AG09309 (cell line): ENCODE measurements around the gene ANTXR1.

ENCODE experiments used
- DNase-seq: peaks from one replicate; pipeline ENCODE4 v3.0.0-alpha.2; 2010; ENCODE audit warnings: low read depth
- H3K4me3 ChIP-seq: 2 replicates; pipeline ENCODE4 v1.5.1; 2011; ENCODE audit warnings: mild to moderate bottlenecking, low read depth, low read length, moderate library complexity; ENCODE audit not compliant: control insufficient read depth
- TF ChIP-seq, protein P1 (sequence below): IDR thresholded peaks from 2 replicates; pipeline ENCODE4 v1.5.1; 2011; ENCODE audit warnings: mild to moderate bottlenecking, low read depth, low read length, inconsistent platforms; ENCODE audit not compliant: insufficient read depth, control insufficient read depth; ENCODE audit errors: missing control alignments

Gene ANTXR1

GRCh38 chr2:68974251-68974650 is 38.7 kb upstream of the ANTXR1 start, which contains the start of gene GKN1:
GKN1 (plus strand) TSS chr2:68974636; CDS start chr2:68974678, 42 bp downstream.
- no peak for DNase-seq
- no peak within 1 kb of the TSS for H3K4me3 ChIP-seq
- TF ChIP-seq, protein P1, sequence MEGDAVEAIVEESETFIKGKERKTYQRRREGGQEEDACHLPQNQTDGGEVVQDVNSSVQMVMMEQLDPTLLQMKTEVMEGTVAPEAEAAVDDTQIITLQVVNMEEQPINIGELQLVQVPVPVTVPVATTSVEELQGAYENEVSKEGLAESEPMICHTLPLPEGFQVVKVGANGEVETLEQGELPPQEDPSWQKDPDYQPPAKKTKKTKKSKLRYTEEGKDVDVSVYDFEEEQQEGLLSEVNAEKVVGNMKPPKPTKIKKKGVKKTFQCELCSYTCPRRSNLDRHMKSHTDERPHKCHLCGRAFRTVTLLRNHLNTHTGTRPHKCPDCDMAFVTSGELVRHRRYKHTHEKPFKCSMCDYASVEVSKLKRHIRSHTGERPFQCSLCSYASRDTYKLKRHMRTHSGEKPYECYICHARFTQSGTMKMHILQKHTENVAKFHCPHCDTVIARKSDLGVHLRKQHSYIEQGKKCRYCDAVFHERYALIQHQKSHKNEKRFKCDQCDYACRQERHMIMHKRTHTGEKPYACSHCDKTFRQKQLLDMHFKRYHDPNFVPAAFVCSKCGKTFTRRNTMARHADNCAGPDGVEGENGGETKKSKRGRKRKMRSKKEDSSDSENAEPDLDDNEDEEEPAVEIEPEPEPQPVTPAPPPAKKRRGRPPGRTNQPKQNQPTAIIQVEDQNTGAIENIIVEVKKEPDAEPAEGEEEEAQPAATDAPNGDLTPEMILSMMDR: no peak

GRCh38 chr2:68974946-68975665 is 37.9 kb upstream of the ANTXR1 start:
- H3K4me3 ChIP-seq: no peak overlapping the region
- TF ChIP-seq, protein P1: no peak
- no peak for DNase-seq

DNA sequence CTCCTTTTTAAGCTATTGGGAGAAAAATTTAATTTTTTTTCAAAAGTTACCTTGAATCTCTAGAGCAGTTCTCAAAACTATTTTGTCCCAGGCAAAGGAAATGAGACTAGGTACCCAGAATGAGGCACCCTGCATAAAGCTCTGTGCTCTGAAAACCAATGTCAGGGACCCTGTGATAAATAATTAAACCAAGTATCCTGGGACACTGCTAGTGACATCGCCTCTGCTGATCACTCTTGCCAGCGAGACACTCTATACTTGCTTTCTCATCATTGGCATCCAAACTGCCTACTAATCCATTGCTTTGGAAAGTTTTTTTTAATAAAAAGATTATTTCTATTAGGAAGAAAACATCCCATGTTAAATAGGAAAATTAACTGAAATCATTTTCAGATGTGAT is 37.1 kb upstream of the ANTXR1 start:
- DNase-seq: no peak
- TF ChIP-seq, protein P1: no peak
- H3K4me3 ChIP-seq: no peak overlapping the region

DNA sequence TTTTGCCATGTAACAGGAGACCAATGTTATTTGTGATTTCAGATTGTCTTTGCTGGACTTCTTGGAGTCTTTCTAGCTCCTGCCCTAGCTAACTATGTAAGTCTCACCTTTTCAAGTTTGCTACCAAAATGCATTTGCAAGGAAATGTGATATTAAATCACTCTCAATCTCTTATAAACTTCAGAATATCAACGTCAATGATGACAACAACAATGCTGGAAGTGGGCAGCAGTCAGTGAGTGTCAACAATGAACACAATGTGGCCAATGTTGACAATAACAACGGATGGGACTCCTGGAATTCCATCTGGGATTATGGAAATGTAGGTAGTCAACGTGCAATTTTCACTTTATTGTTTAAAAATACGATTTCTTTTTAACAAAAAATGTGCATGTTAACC is 35.5 kb upstream of the ANTXR1 start:
- no peak overlapping the region for H3K4me3 ChIP-seq
- TF ChIP-seq, protein P1: no peak
- no peak for DNase-seq

- no peak for DNase-seq
- TF ChIP-seq, protein P1: no peak
- no peak overlapping the region for H3K4me3 ChIP-seq
Observed at GRCh38 chr2:68978098-68978497, 34.9 kb upstream of the ANTXR1 start.

GRCh38 chr2:68980956-68981355 is 32.0 kb upstream of the ANTXR1 start:
- no peak for DNase-seq
- H3K4me3 ChIP-seq: no peak overlapping the region
- TF ChIP-seq, protein P1: no peak
